ENCODE data around the gene SNRPD3. TPM values are rescaled to one million over a fixed set of nuclear protein-coding genes. Genes with fewer than 3 reads are reported as not detected.
"Not testable (repeated sequence)": the region's sequence is repeated elsewhere in the genome, so short reads cannot be mapped to it uniquely, and the experiment has no call there.

Gene SNRPD3
- total and polyA plus RNA-seq, 2 donors (not counting 3 experiments of a cell fraction or from before 2014, with no cell fraction given), result 121 to 253 TPM

DNA sequence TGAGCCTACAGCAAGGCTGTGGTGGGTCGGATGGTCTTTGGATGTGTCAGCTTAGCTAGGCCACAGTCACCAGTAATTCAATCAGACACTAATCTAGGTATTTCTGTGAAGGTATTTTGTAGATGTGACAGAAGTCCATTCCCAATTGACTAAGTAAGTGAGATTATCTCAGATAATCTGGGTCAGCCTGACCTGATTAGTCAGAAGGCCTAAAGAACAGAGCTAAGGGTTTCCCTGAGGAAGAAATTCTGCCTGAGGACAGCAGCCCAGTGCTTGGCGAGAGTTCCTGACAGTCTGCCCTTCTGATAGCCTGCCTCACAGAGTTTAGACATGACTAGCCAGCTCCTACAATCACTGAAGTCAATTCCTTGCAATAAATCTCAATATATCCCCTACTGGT, 29.6 kb upstream of the SNRPD3 start:
- intact Hi-C loops (cut with micrococcal nuclease) (loop anchor here (10.0 kb wide), 1 partner anchor 341 kb away; the partner anchor contains the start of gene SUSD2), dilution Hi-C loops (cut with MboI; ENCODE audit: extremely low pct_ligation_motif_present, low sequenced_read_pairs) (no loop called here)
- TF ChIP-seq EZH2 (IDR thresholded peaks at IDR 0.05; ENCODE audit: borderline replicate concordance, low read depth, low read length, severe bottlenecking), result no peak
- TF ChIP-seq, protein P1, sequence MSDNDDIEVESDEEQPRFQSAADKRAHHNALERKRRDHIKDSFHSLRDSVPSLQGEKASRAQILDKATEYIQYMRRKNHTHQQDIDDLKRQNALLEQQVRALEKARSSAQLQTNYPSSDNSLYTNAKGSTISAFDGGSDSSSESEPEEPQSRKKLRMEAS (IDR thresholded peaks at IDR 0.05; ENCODE audit: insufficient read depth, insufficient read length), result no peak
- TF ChIP-seq POLR2AphosphoS5 (IDR thresholded peaks at IDR 0.05; ENCODE audit: insufficient read depth, low read depth, low read length), result no peak
- no peak for TF ChIP-seq JUN (IDR thresholded peaks at IDR 0.05; ENCODE audit: borderline replicate concordance, insufficient read depth, insufficient read length, low read depth)
- TF ChIP-seq POLR2A (IDR thresholded peaks at IDR 0.05; ENCODE audit: low read depth, low read length), result no peak
- Histone ChIP-seq H3K36me3 (ENCODE audit: control insufficient read depth in 2 of 2, extremely low read depth in 1 of 2, insufficient read depth in 2 of 2, low read length in 2 of 2) (no peaks in the 10 kb centered on the region), H2AFZ (ENCODE audit: low read depth, low read length) (no peak overlapping the region), H3K9ac (replicated peaks; ENCODE audit: extremely low read depth, insufficient read depth, low read length) (no peak overlapping the region), H3K9me1 (replicated peaks; ENCODE audit: control insufficient read depth, extremely low read depth, insufficient read depth, low read length) (no peaks in the 10 kb centered on the region), H3K4me3 (replicated peaks in 1 of 3; ENCODE audit: insufficient read depth in 1 of 3, low read depth in 1 of 3, low read length in 3 of 3) (no peak overlapping the region), H4K20me1 (replicated peaks; ENCODE audit: control insufficient read depth, extremely low read depth, insufficient read depth, low read length) (no peaks in the 10 kb centered on the region), H3K79me2 (ENCODE audit: control insufficient read depth, insufficient read depth, low read length) (no peaks in the 10 kb centered on the region), H3K27me3 (ENCODE audit: control insufficient read depth in 2 of 2, insufficient read depth in 2 of 2, low read length in 2 of 2) (no peaks in the 10 kb centered on the region), H3K27ac (ENCODE audit: insufficient read depth, low read depth, low read length) (no peak overlapping the region), H3K4me2 (ENCODE audit: insufficient read depth, low read length) (no peak overlapping the region), H3K9me3 (replicated peaks; ENCODE audit: control insufficient read depth, insufficient read depth, low read length) (no peaks in the 10 kb centered on the region), H3K4me1 (ENCODE audit: control insufficient read depth, extremely low read depth, insufficient read depth, low read length) (peaks cover 9% of the 10 kb centered on the region)
- no TSS peak for BruUV-seq (replicated peaks)
- no peak for FAIRE-seq
- ChIA-PET POLR2A (no interaction called here), CTCF (interaction anchor here (0.8 to 2.1 kb wide), 12 partner anchors 10 to 200 kb away, joined by 3 to 6 read pairs (median 4); no protein-coding TSS in a partner anchor)
- no peak for DNase-seq (ENCODE audit: low read depth, low spot score)

DNA sequence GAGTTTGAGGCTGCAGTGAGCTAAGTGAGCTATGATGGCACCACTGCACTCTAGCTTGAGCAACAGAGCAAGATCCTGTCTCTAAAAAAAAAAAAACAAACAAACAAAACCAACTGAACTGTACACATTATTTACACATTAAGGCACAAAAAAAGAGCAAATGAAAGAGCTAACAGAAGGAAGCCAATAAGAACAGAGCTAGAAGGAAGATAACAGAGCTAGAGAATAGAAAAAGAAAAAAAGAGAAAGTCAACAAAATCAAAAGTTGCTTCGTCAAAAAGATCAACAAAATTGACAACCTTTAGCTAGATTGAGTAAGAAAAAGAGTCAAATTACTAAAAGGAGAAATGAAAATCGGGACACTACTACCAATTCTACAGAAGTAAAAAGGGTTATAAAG, 25.9 kb upstream of the SNRPD3 start:
- intact Hi-C loops (cut with micrococcal nuclease), result loop anchor here (10.0 kb wide), 1 partner anchor 345 kb away; the partner anchor contains the start of gene SUSD2
- H3K27me3 ChIP-seq (ENCODE audit: control insufficient read depth in 2 of 2, insufficient read depth in 2 of 2, low read length in 2 of 2), result peaks cover 0 to 3% of the 10 kb centered on the region in 2 experiments
- no peaks in the 10 kb centered on the region for H3K9me3 ChIP-seq (replicated peaks; ENCODE audit: control insufficient read depth, insufficient read depth, low read length)
- no peaks in the 10 kb centered on the region for H4K20me1 ChIP-seq (replicated peaks; ENCODE audit: control insufficient read depth, extremely low read depth, insufficient read depth, low read length)
- CTCF ChIA-PET, result interaction anchor here (1.0 to 1.9 kb wide), 5 partner anchors 10 to 242 kb away, joined by 3 to 6 read pairs (median 3); no protein-coding TSS in a partner anchor
- no peak overlapping the region for H2AFZ ChIP-seq (ENCODE audit: low read depth, low read length)
- TF ChIP-seq EZH2 (IDR thresholded peaks at IDR 0.05; ENCODE audit: borderline replicate concordance, low read depth, low read length, severe bottlenecking) (no peak), GATA2 (IDR thresholded peaks at IDR 0.05; ENCODE audit: insufficient read depth, insufficient read length, low read depth, low read length) (no peak), JUN (IDR thresholded peaks at IDR 0.05; ENCODE audit: borderline replicate concordance, insufficient read depth, insufficient read length, low read depth) (no peak), CTCF (IDR thresholded peaks at IDR 0.05; ENCODE audit: extremely low read depth in 1 of 2, insufficient read depth in 1 of 2, low read depth in 1 of 2, low read length in 2 of 2) (no peak), MYC (IDR thresholded peaks at IDR 0.05; ENCODE audit: low read depth, low read length) (no peak)
- no peaks in the 10 kb centered on the region for H3K36me3 ChIP-seq (ENCODE audit: control insufficient read depth in 2 of 2, extremely low read depth in 1 of 2, insufficient read depth in 2 of 2, low read length in 2 of 2)
- no peak for DNase-seq (ENCODE audit: low read depth, low spot score)
- no peak for FAIRE-seq
- H3K27ac ChIP-seq (ENCODE audit: insufficient read depth, low read depth, low read length), result no peak overlapping the region
- no peaks in the 10 kb centered on the region for H3K79me2 ChIP-seq (ENCODE audit: control insufficient read depth, insufficient read depth, low read length)
- H3K4me2 ChIP-seq (ENCODE audit: insufficient read depth, low read length), result no peak overlapping the region
- no peak overlapping the region for H3K4me3 ChIP-seq (replicated peaks in 1 of 3; ENCODE audit: insufficient read depth in 1 of 3, low read depth in 1 of 3, low read length in 3 of 3)
- no peak overlapping the region for H3K9ac ChIP-seq (replicated peaks; ENCODE audit: extremely low read depth, insufficient read depth, low read length)
- dilution Hi-C loops (cut with MboI; ENCODE audit: extremely low pct_ligation_motif_present, low sequenced_read_pairs), result no loop called here
- H3K9me1 ChIP-seq (replicated peaks; ENCODE audit: control insufficient read depth, extremely low read depth, insufficient read depth, low read length), result no peaks in the 10 kb centered on the region
- POLR2A ChIA-PET, result interaction anchor here (0.8 kb wide), 1 partner anchor 79 kb away, joined by 3 read pairs; no protein-coding TSS in a partner anchor
- H3K4me1 ChIP-seq (ENCODE audit: control insufficient read depth, extremely low read depth, insufficient read depth, low read length), result no peaks in the 10 kb centered on the region
- BruUV-seq (replicated peaks), result no TSS peak

GRCh38 chr22:24530968-24531367, 24.8 kb upstream of the SNRPD3 start:
- POLR2A ChIA-PET; dilution Hi-C loops (cut with MboI; ENCODE audit: extremely low pct_ligation_motif_present, low sequenced_read_pairs); H3K79me2 ChIP-seq (ENCODE audit: control insufficient read depth, insufficient read depth, low read length); H3K4me3 ChIP-seq (replicated peaks in 1 of 3; ENCODE audit: insufficient read depth in 1 of 3, low read depth in 1 of 3, low read length in 3 of 3); DNase-seq (ENCODE audit: low read depth, low spot score); H3K36me3 ChIP-seq (ENCODE audit: control insufficient read depth in 2 of 2, extremely low read depth in 1 of 2, insufficient read depth in 2 of 2, low read length in 2 of 2); H3K9ac ChIP-seq (replicated peaks; ENCODE audit: extremely low read depth, insufficient read depth, low read length); BruUV-seq (replicated peaks); H3K27ac ChIP-seq (ENCODE audit: insufficient read depth, low read depth, low read length); FAIRE-seq; H3K9me1 ChIP-seq (replicated peaks; ENCODE audit: control insufficient read depth, extremely low read depth, insufficient read depth, low read length); H3K4me1 ChIP-seq (ENCODE audit: control insufficient read depth, extremely low read depth, insufficient read depth, low read length); H3K27me3 ChIP-seq (ENCODE audit: control insufficient read depth in 2 of 2, insufficient read depth in 2 of 2, low read length in 2 of 2); H2AFZ ChIP-seq (ENCODE audit: low read depth, low read length); intact Hi-C loops (cut with micrococcal nuclease); H3K4me2 ChIP-seq (ENCODE audit: insufficient read depth, low read length); H3K9me3 ChIP-seq (replicated peaks; ENCODE audit: control insufficient read depth, insufficient read depth, low read length); H4K20me1 ChIP-seq (replicated peaks; ENCODE audit: control insufficient read depth, extremely low read depth, insufficient read depth, low read length): not testable (repeated sequence)
- CTCF ChIA-PET, result interaction anchor here (0.8 to 1.9 kb wide), 2 partner anchors 9 to 241 kb away, joined by 4 to 6 read pairs; no protein-coding TSS in a partner anchor

Measured in endothelial cell of umbilical vein (primary cell).